Measurements from ENCODE around the gene MDP1. TPM values are rescaled to one million over a fixed set of nuclear protein-coding genes. Genes with fewer than 3 reads are reported as not detected.
A peak's percentile ranks its signal among the peaks of the same experiment; 100 is the strongest.
"Not testable (repeated sequence)": the region's sequence is repeated elsewhere in the genome, so short reads cannot be mapped to it uniquely, and the experiment has no call there.

MDP1 gene
- total and polyA plus RNA-seq, 10 donors = 11.0 to 39.6 (median 22.4) TPM

GRCh38 chr14:24219080-24219479, 3.2 kb upstream of the MDP1 start:
- no peak for TF ChIP-seq POLR2AphosphoS5 (IDR thresholded peaks at IDR 0.05)
- H3K4me3 ChIP-seq = no peak overlapping the region

GRCh38 chr14:24216876-24217275, 1.0 kb upstream of the MDP1 start:
- DNase-seq; H3K9me3 ChIP-seq; H3K4me3 ChIP-seq; H3K27me3 ChIP-seq (replicated peaks in 1 of 7); intact Hi-C loops (cut with DNase I; ENCODE audit: low total_unique reads): not testable (repeated sequence)
- 84 to 100% (median 96%) methylated on average over 1 of the region's 1 CpG for WGBS, 5 donors
- Histone ChIP-seq H3K36me3 (peaks cover 0 to 29% (median 7%) of the 10 kb centered on the region in 6 donors), H3K27ac (peak overlapping the region in 3 of 8 donors; percentile 98 to 99 (median 98)), H3K4me1 (peaks cover 22 to 43% (median 38%) of the 10 kb centered on the region in 6 donors)

More at GRCh38 chr14:24219080-24219479, 3.2 kb upstream of the MDP1 start:
- DNase-seq = no peak
- Histone ChIP-seq H3K27ac (no peak overlapping the region), H3K4me1 (peaks cover 12 to 26% (median 22%) of the 10 kb centered on the region in 6 donors), H3K9me3 (no peaks in the 10 kb centered on the region), H3K36me3 (peaks cover 0 to 27% (median 7%) of the 10 kb centered on the region in 6 donors), H3K27me3 (replicated peaks in 1 of 7) (no peaks in the 10 kb centered on the region)
- WGBS, 5 donors = 88 to 96% (median 95%) methylated on average over 4 of the region's 4 CpGs
- intact Hi-C loops (cut with DNase I; ENCODE audit: low total_unique reads) = no loop called here

- TF ChIP-seq CTCF (IDR thresholded peaks at IDR 0.05 in 8 of 11, conservative IDR thresholded peaks at IDR 0.05 in 3 of 11) (no peak), POLR2AphosphoS5 (IDR thresholded peaks at IDR 0.05) (no peak), POLR2A (IDR thresholded peaks at IDR 0.05) (no peak)
- Histone ChIP-seq H3K27me3 (replicated peaks in 1 of 7) (no peaks in the 10 kb centered on the region), H3K27ac (peak overlapping the region; percentile 91 to 99 (median 96)), H3K9me3 (no peaks in the 10 kb centered on the region), H3K4me3 (peak overlapping the region in 2 of 8 donors; percentile 69 to 96), H3K36me3 (peaks cover 0 to 34% (median 10%) of the 10 kb centered on the region in 6 donors), H3K4me1 (peaks cover 24 to 48% (median 43%) of the 10 kb centered on the region in 6 donors)
- intact Hi-C loops (cut with DNase I; ENCODE audit: low total_unique reads) = no loop called here
- no peak for DNase-seq
- WGBS, 5 donors = 83 to 92% (median 88%) methylated on average over 2 of the region's 2 CpGs
These were observed 456 bp upstream of the MDP1 start for GRCh38 chr14:24216345-24216699.

GRCh38 chr14:24213866-24214662, 1.8 kb downstream of the MDP1 start:
- 91 to 95% (median 93%) methylated on average over 7 of the region's 7 CpGs for WGBS, 5 donors
- Histone ChIP-seq H3K4me1 (peaks cover 24 to 68% (median 49%) of the 10 kb centered on the region in 6 donors), H3K27me3 (replicated peaks in 1 of 7) (no peaks in the 10 kb centered on the region), H3K27ac (peak overlapping the region; percentile 93 to 100 (median 98)), H3K9me3 (no peaks in the 10 kb centered on the region), H3K36me3 (peaks cover 0 to 57% (median 32%) of the 10 kb centered on the region in 6 donors), H3K4me3 (peak overlapping the region in 5 of 8 donors; percentile 64 to 90 (median 72))
- intact Hi-C loops (cut with DNase I; ENCODE audit: low total_unique reads) = no loop called here
- DNase-seq = no peak
- TF ChIP-seq CTCF (IDR thresholded peaks at IDR 0.05 in 8 of 11, conservative IDR thresholded peaks at IDR 0.05 in 3 of 11) = no peak
- TF ChIP-seq POLR2AphosphoS5 (IDR thresholded peaks at IDR 0.05) = no peak
- TF ChIP-seq POLR2A (IDR thresholded peaks at IDR 0.05) = no peak

All from spleen (tissue), 11 donors.